NCI-H345 treated with DMSO at 0.1 percent for 48 hours (cell line): ENCODE results near the gene FAM236A.
"Not testable (repeated sequence)": the region's sequence is repeated elsewhere in the genome, so short reads cannot be mapped to it uniquely, and the experiment has no call there.

Experiments used
- DNase-seq: peaks from one replicate; lab custom pipeline; 2025; ENCODE audit not compliant: unreplicated experiment; lab: John Stamatoyannopoulos, UW

FAM236A gene

GRCh38 chrX:72937906-72938305, at the start of gene FAM236A:
Gene FAM236A (plus strand): TSS chrX:72938206. CDS start chrX:72938263, 57 bp downstream.
- DNase-seq = not testable (repeated sequence)

- DNase-seq = not testable (repeated sequence)
Measured at GRCh38 chrX:72889740-72890139, 48.3 kb upstream of the FAM236A start.

- not testable (repeated sequence) for DNase-seq
Measured at GRCh38 chrX:72912315-72912714, 25.7 kb upstream of the FAM236A start, which contains the start of gene FAM236C. Gene FAM236C (plus strand): TSS chrX:72912615. CDS start chrX:72912715, 100 bp downstream.

GRCh38 chrX:72916096-72916495, 21.9 kb upstream of the FAM236A start:
- DNase-seq = not testable (repeated sequence)

- DNase-seq = not testable (repeated sequence)
Measured at GRCh38 chrX:72932283-72932682, 5.7 kb upstream of the FAM236A start.

GRCh38 chrX:72936455-72936854, 1.6 kb upstream of the FAM236A start:
- not testable (repeated sequence) for DNase-seq

- DNase-seq = not testable (repeated sequence)
Measured at GRCh38 chrX:72936882-72937455, 1.0 kb upstream of the FAM236A start.

- DNase-seq = not testable (repeated sequence)
Measured at GRCh38 chrX:72942272-72942671, 4.3 kb downstream of the FAM236A start.

GRCh38 chrX:72943035-72943818, 5.2 kb downstream of the FAM236A start:
- not testable (repeated sequence) for DNase-seq

GRCh38 chrX:72943819-72944169, 5.8 kb downstream of the FAM236A start, which contains the start of gene DMRTC1:
Gene DMRTC1 (minus strand): TSS chrX:72943837. CDS start chrX:72875694, 68,143 bp downstream.
- not testable (repeated sequence) for DNase-seq

GRCh38 chrX:72959971-72960370, 22.0 kb downstream of the FAM236A start:
- DNase-seq = not testable (repeated sequence)

- not testable (repeated sequence) for DNase-seq
Measured at GRCh38 chrX:72971859-72972258, 33.9 kb downstream of the FAM236A start.

GRCh38 chrX:72974885-72975284, 36.9 kb downstream of the FAM236A start:
- not testable (repeated sequence) for DNase-seq

- not testable (repeated sequence) for DNase-seq
Measured at GRCh38 chrX:72980894-72981469, 43.0 kb downstream of the FAM236A start.
